HG02981 (cell line): ENCODE results near the gene MED9.
"Not testable (repeated sequence)": the region's sequence is repeated elsewhere in the genome, so short reads cannot be mapped to it uniquely, and the experiment has no call there.

Experiments
- ATAC-seq: cut with Tn5 transposase; IDR thresholded peaks from one replicate; pipeline ENCODE4 v1.9.1; 2021; ENCODE audit warnings: mild to moderate bottlenecking, moderate library complexity; ENCODE audit not compliant: unreplicated experiment

Gene MED9

GRCh38 chr17:17476865-17477467, at the start of gene MED9:
Gene MED9 (plus strand): TSS chr17:17477000. CDS start chr17:17477042, 42 bp downstream.
- ATAC-seq, result peak; percentile 81

GRCh38 chr17:17429222-17429621, 47.6 kb upstream of the MED9 start:
- ATAC-seq, result no peak

GRCh38 chr17:17430924-17431323, 45.9 kb upstream of the MED9 start:
- not testable (repeated sequence) for ATAC-seq

GRCh38 chr17:17431605-17432004, 45.2 kb upstream of the MED9 start:
- ATAC-seq, result no peak

GRCh38 chr17:17433000-17433703, 43.6 kb upstream of the MED9 start:
- no peak for ATAC-seq

GRCh38 chr17:17434477-17434876, 42.3 kb upstream of the MED9 start:
- no peak for ATAC-seq

GRCh38 chr17:17435323-17435722, 41.5 kb upstream of the MED9 start:
- no peak for ATAC-seq

GRCh38 chr17:17437461-17437860, 39.3 kb upstream of the MED9 start:
- no peak for ATAC-seq

GRCh38 chr17:17437893-17438292, 38.9 kb upstream of the MED9 start:
- ATAC-seq, result no peak

- no peak for ATAC-seq
Measured at GRCh38 chr17:17440010-17440843, 36.6 kb upstream of the MED9 start.

- no peak for ATAC-seq
Measured at GRCh38 chr17:17440938-17441675, 35.7 kb upstream of the MED9 start.

- ATAC-seq, result no peak
Measured at GRCh38 chr17:17443173-17443572, 33.6 kb upstream of the MED9 start.

GRCh38 chr17:17445296-17445924, 31.4 kb upstream of the MED9 start:
- no peak for ATAC-seq

GRCh38 chr17:17445925-17446665, 30.7 kb upstream of the MED9 start:
- ATAC-seq, result no peak

- ATAC-seq, result no peak
Measured at GRCh38 chr17:17446666-17447155, 30.1 kb upstream of the MED9 start.

- no peak for ATAC-seq
Measured at GRCh38 chr17:17447264-17447663, 29.5 kb upstream of the MED9 start.

GRCh38 chr17:17448076-17448475, 28.7 kb upstream of the MED9 start:
- no peak for ATAC-seq

GRCh38 chr17:17448723-17449122, 28.1 kb upstream of the MED9 start:
- ATAC-seq, result no peak

GRCh38 chr17:17453088-17453487, 23.7 kb upstream of the MED9 start:
- no peak for ATAC-seq

GRCh38 chr17:17454276-17454675, 22.5 kb upstream of the MED9 start:
- ATAC-seq, result no peak
